ENCODE data around the gene PHACTR1. TPM values are rescaled to one million over a fixed set of nuclear protein-coding genes. Genes with fewer than 3 reads are reported as not detected.
"Not testable (repeated sequence)": the region's sequence is repeated elsewhere in the genome, so short reads cannot be mapped to it uniquely, and the experiment has no call there.

The PHACTR1 gene
- total RNA-seq, 1 donor from 2014 or later = 1.0 TPM

- DNase-seq (ENCODE audit: low read depth in 2 of 2) = no peak
These were observed 516.5 kb downstream of the PHACTR1 start for GRCh38 chr6:13233106-13233505.

- DNase-seq (ENCODE audit: low read depth in 2 of 2) = no peak
These were observed 517.6 kb downstream of the PHACTR1 start for GRCh38 chr6:13234130-13234529.

- DNase-seq (ENCODE audit: low read depth in 2 of 2) = no peak
These were observed 518.8 kb downstream of the PHACTR1 start for GRCh38 chr6:13235339-13235738.

GRCh38 chr6:13237318-13237717, 520.8 kb downstream of the PHACTR1 start:
- no peak for DNase-seq (ENCODE audit: low read depth in 2 of 2)

- no peak for DNase-seq (ENCODE audit: low read depth in 2 of 2)
These were observed 521.5 kb downstream of the PHACTR1 start for GRCh38 chr6:13238017-13238416.

- DNase-seq (ENCODE audit: low read depth in 2 of 2) = no peak
These were observed 522.2 kb downstream of the PHACTR1 start for GRCh38 chr6:13238640-13239216.

GRCh38 chr6:13239530-13240455, 523.2 kb downstream of the PHACTR1 start:
- DNase-seq (ENCODE audit: low read depth in 2 of 2) = no peak

GRCh38 chr6:13241364-13241763, 524.8 kb downstream of the PHACTR1 start:
- DNase-seq (ENCODE audit: low read depth in 2 of 2) = no peak

GRCh38 chr6:13242178-13242577, 525.6 kb downstream of the PHACTR1 start:
- DNase-seq (ENCODE audit: low read depth in 2 of 2) = no peak

GRCh38 chr6:13242590-13242989, 526.0 kb downstream of the PHACTR1 start:
- DNase-seq (ENCODE audit: low read depth in 2 of 2) = no peak

- no peak for DNase-seq (ENCODE audit: low read depth in 2 of 2)
These were observed 526.5 kb downstream of the PHACTR1 start for GRCh38 chr6:13243033-13243432.

- DNase-seq (ENCODE audit: low read depth in 2 of 2) = not testable (repeated sequence)
These were observed 527.2 kb downstream of the PHACTR1 start for GRCh38 chr6:13243745-13244144.

- DNase-seq (ENCODE audit: low read depth in 2 of 2) = no peak
These were observed 531.1 kb downstream of the PHACTR1 start for GRCh38 chr6:13247627-13248026.

- peak in 1 of 2 donors; percentile 78 for DNase-seq (ENCODE audit: low read depth in 2 of 2)
These were observed 531.5 kb downstream of the PHACTR1 start for GRCh38 chr6:13248053-13248452.

GRCh38 chr6:13248584-13248985, 532.0 kb downstream of the PHACTR1 start:
- DNase-seq (ENCODE audit: low read depth in 2 of 2) = no peak

GRCh38 chr6:13248994-13249393, 532.4 kb downstream of the PHACTR1 start:
- DNase-seq (ENCODE audit: low read depth in 2 of 2) = no peak

GRCh38 chr6:13249817-13250216, 533.2 kb downstream of the PHACTR1 start:
- no peak for DNase-seq (ENCODE audit: low read depth in 2 of 2)

GRCh38 chr6:13250703-13251102, 534.1 kb downstream of the PHACTR1 start:
- no peak for DNase-seq (ENCODE audit: low read depth in 2 of 2)

GRCh38 chr6:13251242-13251641, 534.7 kb downstream of the PHACTR1 start:
- no peak for DNase-seq (ENCODE audit: low read depth in 2 of 2)

GRCh38 chr6:13252790-13253189, 536.2 kb downstream of the PHACTR1 start:
- DNase-seq (ENCODE audit: low read depth in 2 of 2) = no peak

- no peak for DNase-seq (ENCODE audit: low read depth in 2 of 2)
These were observed 536.7 kb downstream of the PHACTR1 start for GRCh38 chr6:13253272-13253671.

GRCh38 chr6:13256266-13257001, 539.9 kb downstream of the PHACTR1 start:
- DNase-seq (ENCODE audit: low read depth in 2 of 2) = no peak

All from dermis microvascular lymphatic vessel endothelial cell (primary cell).